ENCODE measurements around the gene ST6GALNAC3. TPM values are rescaled to one million over a fixed set of nuclear protein-coding genes. Genes with fewer than 3 reads are reported as not detected.

Gene ST6GALNAC3
- polyA plus RNA-seq, 1 experiment: 0.05 TPM

- ChIA-PET CTCF (no interaction called here), POLR2A (no interaction called here)
- H3K27me3 ChIP-seq (ENCODE audit: control insufficient read depth, insufficient read depth, low read length): no peaks in the 10 kb centered on the region
- no peak for TF ChIP-seq CTCF (IDR thresholded peaks at IDR 0.05; ENCODE audit: insufficient read depth, low read depth, low read length)
- H3K4me3 ChIP-seq (ENCODE audit: low read depth, low read length): no peak overlapping the region
- DNase-seq (ENCODE audit: low read depth): no peak
- H3K36me3 ChIP-seq (ENCODE audit: control insufficient read depth, insufficient read depth, low read length): no peaks in the 10 kb centered on the region
Measured at GRCh38 chr1:76668046-76668445, 593.5 kb downstream of the ST6GALNAC3 start.

GRCh38 chr1:76669131-76669530, 594.6 kb downstream of the ST6GALNAC3 start:
- POLR2A ChIA-PET: no interaction called here
- CTCF ChIA-PET: no interaction called here
- Histone ChIP-seq H3K27me3 (ENCODE audit: control insufficient read depth, insufficient read depth, low read length) (no peaks in the 10 kb centered on the region), H3K4me3 (ENCODE audit: low read depth, low read length) (no peak overlapping the region), H3K36me3 (ENCODE audit: control insufficient read depth, insufficient read depth, low read length) (no peaks in the 10 kb centered on the region)
- TF ChIP-seq CTCF (IDR thresholded peaks at IDR 0.05; ENCODE audit: insufficient read depth, low read depth, low read length): no peak
- no peak for DNase-seq (ENCODE audit: low read depth)

- Histone ChIP-seq H3K36me3 (ENCODE audit: control insufficient read depth, insufficient read depth, low read length) (no peaks in the 10 kb centered on the region), H3K27me3 (ENCODE audit: control insufficient read depth, insufficient read depth, low read length) (no peaks in the 10 kb centered on the region), H3K4me3 (ENCODE audit: low read depth, low read length) (no peak overlapping the region)
- no peak for DNase-seq (ENCODE audit: low read depth)
- ChIA-PET POLR2A (no interaction called here), CTCF (no interaction called here)
- no peak for TF ChIP-seq CTCF (IDR thresholded peaks at IDR 0.05; ENCODE audit: insufficient read depth, low read depth, low read length)
Measured at GRCh38 chr1:76669624-76670315, 595.2 kb downstream of the ST6GALNAC3 start.

GRCh38 chr1:76674689-76675210, 600.2 kb downstream of the ST6GALNAC3 start:
- Histone ChIP-seq H3K4me3 (ENCODE audit: low read depth, low read length) (no peak overlapping the region), H3K27me3 (ENCODE audit: control insufficient read depth, insufficient read depth, low read length) (no peaks in the 10 kb centered on the region), H3K36me3 (ENCODE audit: control insufficient read depth, insufficient read depth, low read length) (no peaks in the 10 kb centered on the region)
- CTCF ChIA-PET: no interaction called here
- POLR2A ChIA-PET: no interaction called here
- no peak for DNase-seq (ENCODE audit: low read depth)
- TF ChIP-seq CTCF (IDR thresholded peaks at IDR 0.05; ENCODE audit: insufficient read depth, low read depth, low read length): no peak

- CTCF ChIA-PET: no interaction called here
- POLR2A ChIA-PET: no interaction called here
- no peak for TF ChIP-seq CTCF (IDR thresholded peaks at IDR 0.05; ENCODE audit: insufficient read depth, low read depth, low read length)
- Histone ChIP-seq H3K36me3 (ENCODE audit: control insufficient read depth, insufficient read depth, low read length) (no peaks in the 10 kb centered on the region), H3K4me3 (ENCODE audit: low read depth, low read length) (no peak overlapping the region), H3K27me3 (ENCODE audit: control insufficient read depth, insufficient read depth, low read length) (no peaks in the 10 kb centered on the region)
- no peak for DNase-seq (ENCODE audit: low read depth)
Measured at GRCh38 chr1:76677416-76678405, 603.2 kb downstream of the ST6GALNAC3 start.
